Measurements from ENCODE around the gene S1PR2.
A peak's percentile ranks its signal among the peaks of the same experiment; 100 is the strongest.

Gene S1PR2

DNA sequence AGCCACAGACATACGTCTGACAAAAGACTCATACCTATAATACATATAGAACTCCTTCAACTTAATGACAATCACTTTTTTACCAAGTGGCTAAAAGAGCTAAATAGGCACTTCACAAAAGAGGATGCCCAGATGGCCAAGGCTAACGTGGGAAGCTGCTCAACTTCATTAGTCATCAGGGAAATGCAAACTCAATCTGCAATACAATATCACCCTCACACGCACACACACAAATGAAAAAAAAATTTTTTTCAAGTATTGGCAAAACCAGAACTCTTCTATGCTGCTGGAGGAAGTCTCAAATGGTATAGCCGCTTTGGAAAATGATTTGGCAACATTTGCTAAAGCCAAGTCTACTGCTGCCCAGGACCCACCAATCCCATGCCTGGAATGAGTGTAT is 21.8 kb downstream of the S1PR2 start:
- 0 out of 3 replicates have a peak, but pooled peaks have one; percentile 29 for ATAC-seq
- TF ChIP-seq, protein P1, sequence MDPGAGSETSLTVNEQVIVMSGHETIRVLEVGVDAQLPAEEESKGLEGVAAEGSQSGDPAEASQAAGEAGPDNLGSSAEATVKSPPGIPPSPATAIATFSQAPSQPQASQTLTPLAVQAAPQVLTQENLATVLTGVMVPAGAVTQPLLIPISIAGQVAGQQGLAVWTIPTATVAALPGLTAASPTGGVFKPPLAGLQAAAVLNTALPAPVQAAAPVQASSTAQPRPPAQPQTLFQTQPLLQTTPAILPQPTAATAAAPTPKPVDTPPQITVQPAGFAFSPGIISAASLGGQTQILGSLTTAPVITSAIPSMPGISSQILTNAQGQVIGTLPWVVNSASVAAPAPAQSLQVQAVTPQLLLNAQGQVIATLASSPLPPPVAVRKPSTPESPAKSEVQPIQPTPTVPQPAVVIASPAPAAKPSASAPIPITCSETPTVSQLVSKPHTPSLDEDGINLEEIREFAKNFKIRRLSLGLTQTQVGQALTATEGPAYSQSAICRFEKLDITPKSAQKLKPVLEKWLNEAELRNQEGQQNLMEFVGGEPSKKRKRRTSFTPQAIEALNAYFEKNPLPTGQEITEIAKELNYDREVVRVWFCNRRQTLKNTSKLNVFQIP (CRISPR knock-in tag; IDR thresholded peaks at IDR 0.05; ENCODE audit: borderline replicate concordance, low read depth): no peak
- no peak for TF ChIP-seq OSR1 (CRISPR knock-in tag; IDR thresholded peaks at IDR 0.05)
- TF ChIP-seq ZFP3 (CRISPR knock-in tag; IDR thresholded peaks at IDR 0.05): no peak
- TF ChIP-seq PPARA (CRISPR knock-in tag; IDR thresholded peaks at IDR 0.05; ENCODE audit: borderline replicate concordance): no peak
- TF ChIP-seq BACH2 (CRISPR knock-in tag; IDR thresholded peaks at IDR 0.05; ENCODE audit: borderline replicate concordance): no peak
- TF ChIP-seq, protein P2, sequence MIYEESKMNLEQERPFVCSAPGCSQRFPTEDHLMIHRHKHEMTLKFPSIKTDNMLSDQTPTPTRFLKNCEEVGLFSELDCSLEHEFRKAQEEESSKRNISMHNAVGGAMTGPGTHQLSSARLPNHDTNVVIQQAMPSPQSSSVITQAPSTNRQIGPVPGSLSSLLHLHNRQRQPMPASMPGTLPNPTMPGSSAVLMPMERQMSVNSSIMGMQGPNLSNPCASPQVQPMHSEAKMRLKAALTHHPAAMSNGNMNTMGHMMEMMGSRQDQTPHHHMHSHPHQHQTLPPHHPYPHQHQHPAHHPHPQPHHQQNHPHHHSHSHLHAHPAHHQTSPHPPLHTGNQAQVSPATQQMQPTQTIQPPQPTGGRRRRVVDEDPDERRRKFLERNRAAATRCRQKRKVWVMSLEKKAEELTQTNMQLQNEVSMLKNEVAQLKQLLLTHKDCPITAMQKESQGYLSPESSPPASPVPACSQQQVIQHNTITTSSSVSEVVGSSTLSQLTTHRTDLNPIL (CRISPR knock-in tag; IDR thresholded peaks at IDR 0.05; ENCODE audit: low read depth): no peak
- no peak for TF ChIP-seq GLIS3 (CRISPR knock-in tag; IDR thresholded peaks at IDR 0.05)
- no peak for TF ChIP-seq TCF4 (CRISPR knock-in tag; IDR thresholded peaks at IDR 0.05; ENCODE audit: borderline replicate concordance)
- TF ChIP-seq, protein P3, sequence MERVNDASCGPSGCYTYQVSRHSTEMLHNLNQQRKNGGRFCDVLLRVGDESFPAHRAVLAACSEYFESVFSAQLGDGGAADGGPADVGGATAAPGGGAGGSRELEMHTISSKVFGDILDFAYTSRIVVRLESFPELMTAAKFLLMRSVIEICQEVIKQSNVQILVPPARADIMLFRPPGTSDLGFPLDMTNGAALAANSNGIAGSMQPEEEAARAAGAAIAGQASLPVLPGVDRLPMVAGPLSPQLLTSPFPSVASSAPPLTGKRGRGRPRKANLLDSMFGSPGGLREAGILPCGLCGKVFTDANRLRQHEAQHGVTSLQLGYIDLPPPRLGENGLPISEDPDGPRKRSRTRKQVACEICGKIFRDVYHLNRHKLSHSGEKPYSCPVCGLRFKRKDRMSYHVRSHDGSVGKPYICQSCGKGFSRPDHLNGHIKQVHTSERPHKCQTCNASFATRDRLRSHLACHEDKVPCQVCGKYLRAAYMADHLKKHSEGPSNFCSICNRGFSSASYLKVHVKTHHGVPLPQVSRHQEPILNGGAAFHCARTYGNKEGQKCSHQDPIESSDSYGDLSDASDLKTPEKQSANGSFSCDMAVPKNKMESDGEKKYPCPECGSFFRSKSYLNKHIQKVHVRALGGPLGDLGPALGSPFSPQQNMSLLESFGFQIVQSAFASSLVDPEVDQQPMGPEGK (CRISPR knock-in tag; IDR thresholded peaks at IDR 0.05; ENCODE audit: borderline replicate concordance): no peak

DNA sequence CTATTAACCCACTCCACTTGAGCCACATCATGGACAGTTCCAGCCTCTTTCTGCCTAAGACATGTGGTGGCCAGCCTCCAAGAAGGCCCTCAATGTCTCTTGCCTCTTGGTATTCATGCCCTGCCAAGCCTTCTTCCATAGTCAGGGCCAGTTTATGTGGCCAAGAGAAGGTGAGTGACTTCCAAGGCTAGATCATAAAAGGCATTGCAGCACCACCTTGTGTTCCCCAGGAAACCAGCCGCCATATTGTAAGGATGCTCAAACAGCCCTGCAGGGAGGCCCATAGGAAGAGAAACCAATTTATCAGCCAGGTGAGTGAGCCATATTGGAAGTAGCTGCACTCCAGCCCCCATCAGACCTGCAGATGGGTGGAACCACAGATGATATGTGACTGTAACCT is 24.1 kb downstream of the S1PR2 start:
- TF ChIP-seq ZNF565 (CRISPR knock-in tag; conservative IDR thresholded peaks at IDR 0.05; ENCODE audit: low read depth) (0 out of 2 replicates have a peak, but pooled peaks have one; percentile 71), CSDC2 (CRISPR knock-in tag; IDR thresholded peaks at IDR 0.05) (no peak)
- no peak for ATAC-seq

DNA sequence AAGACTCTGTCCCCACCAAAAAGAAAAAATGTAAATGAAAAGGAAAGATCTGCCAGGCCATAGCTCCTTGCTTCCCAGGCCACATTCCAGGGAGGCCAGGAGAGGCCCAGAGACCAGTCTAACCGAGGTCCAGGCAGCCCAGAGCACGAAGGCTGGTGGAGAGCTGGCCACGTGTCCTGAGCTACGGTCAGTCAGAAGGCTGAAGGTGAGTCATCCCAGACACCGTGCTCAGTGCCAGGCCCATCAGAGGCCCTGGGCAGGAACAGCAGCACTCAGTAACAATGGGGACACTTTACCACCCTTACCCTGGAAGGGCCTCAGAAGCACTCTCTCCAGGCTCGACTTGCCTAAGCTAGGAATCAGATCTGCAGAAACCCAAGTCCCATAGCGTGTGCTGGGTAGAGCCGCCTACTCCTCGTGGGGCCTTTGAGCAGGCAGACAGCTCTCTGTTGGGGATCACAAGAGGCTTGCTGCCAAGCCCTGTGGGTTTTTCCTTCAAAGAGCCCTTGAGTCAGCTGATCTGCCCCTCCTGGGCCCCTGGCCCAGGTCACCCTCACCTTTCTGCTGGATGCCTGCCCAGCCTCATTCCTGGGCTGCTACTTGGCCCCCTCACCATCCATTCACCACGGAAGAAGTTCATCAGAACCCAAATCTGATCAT is 24.8 kb downstream of the S1PR2 start:
- peak; percentile 85 for ATAC-seq
- TF ChIP-seq ESRRG (CRISPR knock-in tag; IDR thresholded peaks at IDR 0.05) (no peak), ARNTL (CRISPR knock-in tag; IDR thresholded peaks at IDR 0.05; ENCODE audit: borderline replicate concordance, low read depth) (no peak), TOX (CRISPR knock-in tag; IDR thresholded peaks at IDR 0.05; ENCODE audit: borderline replicate concordance) (no peak), ZFP30 (CRISPR knock-in tag; IDR thresholded peaks at IDR 0.05) (no peak)

DNA sequence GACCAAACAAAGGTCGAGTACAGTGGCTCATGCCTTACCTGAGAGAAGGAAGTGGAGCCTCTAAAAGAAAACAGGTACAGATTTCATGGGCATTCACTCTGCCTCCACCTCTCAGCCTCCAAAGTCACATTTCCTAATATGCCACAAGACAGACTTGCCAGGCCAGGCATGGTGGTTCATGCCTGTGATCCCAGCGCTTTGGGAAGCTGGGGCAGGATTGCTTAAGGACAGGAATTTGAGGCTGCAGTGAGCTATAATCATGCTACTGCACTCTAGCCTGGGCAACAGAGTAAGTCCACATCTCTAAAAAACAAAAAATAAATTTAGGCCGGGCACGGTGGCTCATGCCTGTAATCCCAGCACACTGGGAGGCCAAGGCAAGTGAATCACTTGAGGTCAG is 25.5 kb downstream of the S1PR2 start:
- ATAC-seq: no peak
- no peak for TF ChIP-seq ZNF565 (CRISPR knock-in tag; conservative IDR thresholded peaks at IDR 0.05; ENCODE audit: low read depth)
- no peak for TF ChIP-seq PPARA (CRISPR knock-in tag; IDR thresholded peaks at IDR 0.05; ENCODE audit: borderline replicate concordance)
- no peak for TF ChIP-seq ESRRG (CRISPR knock-in tag; IDR thresholded peaks at IDR 0.05)
- TF ChIP-seq ZNF70 (CRISPR knock-in tag; IDR thresholded peaks at IDR 0.05): no peak
- no peak for TF ChIP-seq ISL1 (CRISPR knock-in tag; IDR thresholded peaks at IDR 0.05)
- no peak for TF ChIP-seq ZC3H10 (CRISPR knock-in tag; IDR thresholded peaks at IDR 0.05)
- TF ChIP-seq, protein P4, sequence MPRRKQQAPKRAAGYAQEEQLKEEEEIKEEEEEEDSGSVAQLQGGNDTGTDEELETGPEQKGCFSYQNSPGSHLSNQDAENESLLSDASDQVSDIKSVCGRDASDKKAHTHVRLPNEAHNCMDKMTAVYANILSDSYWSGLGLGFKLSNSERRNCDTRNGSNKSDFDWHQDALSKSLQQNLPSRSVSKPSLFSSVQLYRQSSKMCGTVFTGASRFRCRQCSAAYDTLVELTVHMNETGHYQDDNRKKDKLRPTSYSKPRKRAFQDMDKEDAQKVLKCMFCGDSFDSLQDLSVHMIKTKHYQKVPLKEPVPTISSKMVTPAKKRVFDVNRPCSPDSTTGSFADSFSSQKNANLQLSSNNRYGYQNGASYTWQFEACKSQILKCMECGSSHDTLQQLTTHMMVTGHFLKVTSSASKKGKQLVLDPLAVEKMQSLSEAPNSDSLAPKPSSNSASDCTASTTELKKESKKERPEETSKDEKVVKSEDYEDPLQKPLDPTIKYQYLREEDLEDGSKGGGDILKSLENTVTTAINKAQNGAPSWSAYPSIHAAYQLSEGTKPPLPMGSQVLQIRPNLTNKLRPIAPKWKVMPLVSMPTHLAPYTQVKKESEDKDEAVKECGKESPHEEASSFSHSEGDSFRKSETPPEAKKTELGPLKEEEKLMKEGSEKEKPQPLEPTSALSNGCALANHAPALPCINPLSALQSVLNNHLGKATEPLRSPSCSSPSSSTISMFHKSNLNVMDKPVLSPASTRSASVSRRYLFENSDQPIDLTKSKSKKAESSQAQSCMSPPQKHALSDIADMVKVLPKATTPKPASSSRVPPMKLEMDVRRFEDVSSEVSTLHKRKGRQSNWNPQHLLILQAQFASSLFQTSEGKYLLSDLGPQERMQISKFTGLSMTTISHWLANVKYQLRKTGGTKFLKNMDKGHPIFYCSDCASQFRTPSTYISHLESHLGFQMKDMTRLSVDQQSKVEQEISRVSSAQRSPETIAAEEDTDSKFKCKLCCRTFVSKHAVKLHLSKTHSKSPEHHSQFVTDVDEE (CRISPR knock-in tag; IDR thresholded peaks at IDR 0.05): no peak
- no peak for TF ChIP-seq GLIS3 (CRISPR knock-in tag; IDR thresholded peaks at IDR 0.05)
- TF ChIP-seq ZNF8 (CRISPR knock-in tag; IDR thresholded peaks at IDR 0.05): no peak
- no peak for TF ChIP-seq TCF4 (CRISPR knock-in tag; IDR thresholded peaks at IDR 0.05; ENCODE audit: borderline replicate concordance)

Data from SK-N-SH treated with all-trans-retinoic acid at 6 μM for 48 hours (cell line).